ENCODE results near the gene CYP8B1. TPM values are rescaled to one million over a fixed set of nuclear protein-coding genes. Genes with fewer than 3 reads are reported as not detected.
A peak's percentile ranks its signal among the peaks of the same experiment; 100 is the strongest.

Gene CYP8B1
- total and polyA plus RNA-seq, 9 of the 15 experiments (the other 6 are each of a cell fraction or from before 2014, with no cell fraction given), result 0.04 TPM; not detected in 8

GRCh38 chr3:42836150-42837123, 39.2 kb downstream of the CYP8B1 start (continued):
- TF ChIP-seq SFPQ (IDR thresholded peaks at IDR 0.05; ENCODE audit: low read depth, low read length) (no peak), CXXC5 (CRISPR knock-in tag; IDR thresholded peaks at IDR 0.05) (peak; percentile 52), KDM4B (IDR thresholded peaks at IDR 0.05; ENCODE audit: borderline replicate concordance in 2 of 2, low read depth in 1 of 2) (no peak), ZNF668 (CRISPR knock-in tag; IDR thresholded peaks at IDR 0.05) (no peak), ESRRA (IDR thresholded peaks at IDR 0.05; ENCODE audit: borderline replicate concordance, low read depth) (peak; percentile 69; the same call in 1 of the 2 replicates), GABPB1 (CRISPR knock-in tag; IDR thresholded peaks at IDR 0.05) (0 out of 2 replicates have a peak, but pooled peaks have one; percentile 32), ZNF589 (CRISPR knock-in tag; IDR thresholded peaks at IDR 0.05; ENCODE audit: low read depth) (peak; percentile 92), NFRKB (IDR thresholded peaks at IDR 0.05; ENCODE audit: low read depth) (no peak), ELF1 (tag; IDR thresholded peaks at IDR 0.05) (no peak), CGGBP1 (CRISPR knock-in tag; IDR thresholded peaks at IDR 0.05) (no peak), ZNF133 (CRISPR knock-in tag; IDR thresholded peaks at IDR 0.05) (no peak), ZNF785 (CRISPR knock-in tag; IDR thresholded peaks at IDR 0.05) (no peak), GATA2 (CRISPR knock-in tag; IDR thresholded peaks at IDR 0.05) (peak; percentile 94), CTCF (IDR thresholded peaks at IDR 0.05 in 2 of 3, conservative IDR thresholded peaks at IDR 0.05 in 1 of 3; ENCODE audit: insufficient read depth in 2 of 3, low read depth in 1 of 3, low read length in 3 of 3) (peak in 2 of 3 experiments; percentile 17 to 35; a peak in 3 of 6 replicates), SETDB1 (IDR thresholded peaks at IDR 0.05; ENCODE audit: low read length) (no peak), NELFE (IDR thresholded peaks at IDR 0.05; ENCODE audit: insufficient read depth, insufficient read length) (no peak), COPS2 (conservative IDR thresholded peaks at IDR 0.05) (no peak), CREB5 (CRISPR knock-in tag; IDR thresholded peaks at IDR 0.05) (no peak), HDAC1 (IDR thresholded peaks at IDR 0.05) (peak in 1 of 2 experiments; percentile 74; a peak in 2 of 4 replicates), CREB3L1 (IDR thresholded peaks at IDR 0.05; ENCODE audit: borderline replicate concordance, low read depth) (peak; percentile 48; the same call in 1 of the 2 replicates)

Data from K562 (cell line).